PFSK-1 (cell line): ENCODE results near the gene CPA4.

ENCODE experiments used
- FOXP2 ChIP-seq: optimal IDR thresholded peaks from 2 replicates; pipeline ENCODE3; 2011; ENCODE audit warnings: borderline replicate concordance, control low read depth, inconsistent platforms; ENCODE audit not compliant: insufficient read depth; ENCODE audit errors: extremely low read length, extremely low read depth
- POLR2AphosphoS5 ChIP-seq: IDR thresholded peaks from 2 replicates; pipeline ENCODE4 v1.6.1; 2012; ENCODE audit warnings: low read depth, mild to moderate bottlenecking, control low read depth, low read length, moderate library complexity
- REST ChIP-seq, 2 experiments: IDR thresholded peaks; 2 replicates each; pipeline versions ENCODE4 v1.6.1 to v1.8.0; 2011 to 2012; ENCODE audit warnings: low read depth in 2 of 2, low read length in 2 of 2, control low read depth in 1 of 2, inconsistent platforms in 1 of 2, mild to moderate bottlenecking in 1 of 2, moderate library complexity in 1 of 2; ENCODE audit not compliant: insufficient read depth in 1 of 2
- SIN3A ChIP-seq: IDR thresholded peaks from 2 replicates; pipeline ENCODE4 v1.6.1; 2012; ENCODE audit warnings: mild to moderate bottlenecking, low read length, moderate library complexity, borderline replicate concordance; ENCODE audit not compliant: insufficient read depth
- TAF1 ChIP-seq: IDR thresholded peaks from 2 replicates; pipeline ENCODE4 v1.6.1; 2012; ENCODE audit warnings: low read length, control low read depth, borderline replicate concordance; ENCODE audit not compliant: insufficient read depth

The CPA4 gene

DNA sequence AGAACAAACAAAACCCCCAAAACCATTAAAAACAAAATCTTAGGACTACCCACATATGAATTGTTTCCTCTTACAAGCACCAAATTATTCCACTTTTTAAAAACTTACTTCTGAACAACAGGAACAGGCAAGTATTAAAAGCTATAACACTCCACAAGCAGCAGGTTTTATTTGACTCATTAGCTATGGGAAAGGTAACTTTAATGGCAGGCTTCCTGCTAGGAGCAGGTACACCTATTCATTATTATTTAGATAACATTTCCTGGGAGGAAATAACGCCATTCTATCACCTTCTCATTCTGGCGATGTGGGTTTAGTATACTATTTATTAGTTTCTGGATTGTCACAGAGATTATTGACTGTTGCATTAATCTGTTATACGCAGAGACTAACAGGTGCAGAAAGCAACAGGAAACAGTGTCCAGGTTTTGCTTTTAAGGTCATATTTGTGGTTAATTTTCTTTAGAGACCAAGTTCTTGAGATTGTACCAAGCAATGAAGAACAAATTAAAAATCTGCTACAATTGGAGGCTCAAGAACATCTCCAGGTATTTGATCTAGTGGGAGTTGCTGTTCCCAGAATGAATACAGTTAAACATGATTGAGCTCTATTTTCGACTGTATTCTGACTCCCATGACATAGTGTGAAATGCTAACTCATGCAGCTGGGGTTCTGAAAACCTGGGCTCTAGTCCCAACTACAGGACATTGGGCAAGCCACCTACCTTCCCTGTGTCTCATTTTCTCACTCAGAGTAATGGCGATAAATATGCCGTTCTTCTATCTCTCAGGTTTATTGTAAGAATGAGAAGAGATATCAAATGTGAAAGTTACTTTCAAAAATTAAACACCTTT lies 24.3 kb upstream of the CPA4 start:
- TF ChIP-seq TAF1 (no peak), SIN3A (no peak), POLR2AphosphoS5 (no peak), FOXP2 (no peak)

DNA sequence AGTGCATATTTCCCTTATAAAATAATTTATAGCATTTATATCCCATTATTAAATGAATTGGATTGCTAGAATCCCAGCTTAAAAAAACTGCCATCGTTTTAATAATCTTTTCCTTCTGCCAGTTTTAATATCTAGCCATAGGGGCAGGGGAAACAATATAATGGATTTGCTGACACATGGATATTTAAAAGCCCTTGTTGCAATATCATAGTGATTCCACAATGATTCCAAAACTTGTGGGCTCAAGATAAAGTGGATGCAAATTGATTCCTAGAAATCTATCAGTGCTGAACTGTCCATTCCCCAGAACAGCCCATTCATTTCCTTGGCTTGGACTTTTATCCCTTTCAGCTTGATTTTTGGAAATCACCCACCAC lies 23.7 kb upstream of the CPA4 start:
- TF ChIP-seq POLR2AphosphoS5 (no peak), FOXP2 (no peak), TAF1 (no peak), SIN3A (no peak), REST (IDR thresholded peaks at IDR 0.05; ENCODE audit: insufficient read depth in 1 of 2, low read depth in 2 of 2, low read length in 2 of 2) (no peak)

DNA sequence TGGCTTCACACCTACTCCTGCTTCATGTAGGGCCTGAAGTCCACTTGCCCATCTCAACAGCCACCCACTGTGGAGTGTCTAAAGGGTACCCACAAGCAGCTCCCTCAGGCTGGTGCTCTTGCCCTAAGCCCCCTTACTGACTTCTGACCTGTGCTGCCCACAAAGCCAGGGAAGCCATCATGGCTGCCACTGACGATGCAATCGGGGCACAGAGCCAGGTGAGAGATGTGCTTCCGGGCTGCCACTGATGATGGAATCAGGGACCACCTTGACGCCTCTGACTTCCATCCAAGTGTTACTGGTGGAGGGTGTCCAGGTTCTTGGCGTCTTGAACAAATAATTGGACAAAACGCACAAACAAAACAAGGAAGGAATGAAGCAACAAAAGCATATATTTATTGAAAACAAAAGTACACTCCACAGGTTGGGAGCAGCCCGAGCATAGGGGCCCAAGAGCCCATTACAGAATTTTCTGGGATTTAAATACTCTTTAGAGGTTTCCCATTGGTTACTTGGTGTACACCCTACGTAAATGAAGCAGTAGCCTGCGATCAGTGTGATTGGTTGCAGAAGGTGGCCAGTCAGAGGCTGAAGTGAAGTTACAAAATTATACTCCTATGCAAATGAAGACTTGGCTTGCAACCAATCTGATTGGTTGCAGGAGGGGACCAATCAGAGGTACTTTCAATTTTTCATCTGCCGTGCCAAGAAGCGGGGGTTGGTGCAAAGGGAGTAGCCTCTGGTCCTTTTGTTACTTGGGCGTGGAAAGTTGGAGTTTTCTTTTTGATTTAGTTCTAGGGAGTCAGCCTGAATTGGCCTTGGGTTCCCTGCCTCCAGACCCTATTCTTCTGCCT lies 21.8 kb upstream of the CPA4 start:
- TF ChIP-seq REST (IDR thresholded peaks at IDR 0.05; ENCODE audit: insufficient read depth in 1 of 2, low read depth in 2 of 2, low read length in 2 of 2) (no peak), TAF1 (no peak), POLR2AphosphoS5 (no peak), FOXP2 (no peak), SIN3A (no peak)

DNA sequence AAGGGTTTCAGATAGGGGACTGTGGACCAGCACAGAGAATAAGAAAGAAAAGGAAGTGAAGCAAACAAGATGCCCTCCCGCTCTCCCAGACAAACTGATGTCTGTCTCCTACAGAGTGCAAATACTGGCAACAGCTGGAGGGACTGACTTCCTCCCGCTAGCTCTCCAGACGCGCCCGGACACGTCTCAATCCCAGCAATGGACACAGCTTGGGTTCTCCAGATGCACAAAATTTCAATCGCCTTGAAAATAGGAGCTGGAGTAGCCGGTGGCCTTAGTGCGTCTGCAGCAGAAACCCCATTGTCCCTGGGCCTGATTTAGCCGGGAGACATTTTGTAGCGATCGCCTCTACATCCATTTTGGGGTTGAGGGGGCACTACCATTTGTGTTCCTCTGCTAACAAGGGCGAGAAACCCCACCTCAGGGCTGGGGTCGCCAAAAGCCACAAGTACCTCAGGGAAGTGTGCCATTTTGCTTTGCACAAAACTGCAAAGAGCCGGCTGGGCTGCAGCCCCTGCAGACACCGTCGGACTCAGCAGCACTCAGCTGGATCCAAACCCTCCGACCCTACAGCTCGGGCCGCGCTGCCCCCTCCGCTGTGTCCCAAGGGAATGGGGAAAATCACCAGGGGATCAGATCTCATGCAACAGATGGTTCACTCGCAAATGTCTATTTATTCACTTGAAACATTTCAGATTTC lies 20.4 kb upstream of the CPA4 start:
- TF ChIP-seq TAF1 (no peak), REST (IDR thresholded peaks at IDR 0.05; ENCODE audit: insufficient read depth in 1 of 2, low read depth in 2 of 2, low read length in 2 of 2) (0 out of 4 replicates have a peak, but pooled peaks of 1 of the 2 experiments have one; percentile 24)

DNA sequence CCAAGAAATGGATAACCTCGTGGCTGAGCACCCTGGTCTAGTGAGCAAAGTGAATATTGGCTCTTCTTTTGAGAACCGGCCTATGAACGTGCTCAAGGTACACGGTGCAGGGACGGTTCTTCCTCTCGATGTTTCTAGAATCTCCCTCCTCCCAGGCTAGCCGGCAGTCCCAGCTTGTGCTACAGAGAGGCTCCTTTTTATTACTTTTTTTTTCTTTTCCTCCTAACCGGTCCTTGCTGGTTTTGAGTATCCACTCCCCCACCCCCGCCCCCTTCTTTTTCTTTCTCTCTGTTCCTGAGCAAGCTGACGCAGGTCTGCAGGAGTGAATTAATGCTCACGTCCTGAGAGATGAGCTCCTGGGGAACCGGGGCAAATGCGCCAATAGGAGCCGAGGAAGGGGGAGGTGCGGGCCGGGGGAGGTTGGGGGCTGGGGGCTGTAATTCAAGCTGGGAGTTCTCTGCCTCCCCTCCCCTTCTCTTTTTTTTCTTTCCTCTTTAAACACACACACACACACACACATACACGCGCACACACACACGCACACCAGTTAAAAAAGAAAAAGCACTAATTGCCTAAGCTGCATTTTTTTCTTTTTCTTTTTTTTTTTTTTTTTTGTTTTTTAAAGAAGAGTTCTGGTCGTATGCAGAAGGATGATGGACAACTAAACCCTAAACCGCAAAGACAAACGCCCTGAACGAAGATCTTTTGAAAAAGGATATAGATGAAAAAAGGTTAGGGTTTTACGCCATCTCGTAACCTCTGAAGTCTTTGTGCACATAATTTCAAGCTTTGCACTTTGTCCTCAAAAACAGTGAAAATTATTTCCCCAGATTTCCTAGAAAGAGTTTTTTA lies 19.7 kb upstream of the CPA4 start:
- TF ChIP-seq POLR2AphosphoS5 (no peak), SIN3A (no peak), FOXP2 (no peak), TAF1 (no peak), REST (IDR thresholded peaks at IDR 0.05; ENCODE audit: insufficient read depth in 1 of 2, low read depth in 2 of 2, low read length in 2 of 2) (no peak)
